ENCODE data around the gene PLA2G6.

Gene PLA2G6

GRCh38 chr22:38106814-38107578, 74.6 kb downstream of the PLA2G6 start:
- Histone ChIP-seq H3K9ac (ENCODE audit: low read length) (no peak overlapping the region), H3K4me1 (ENCODE audit: control insufficient read depth, insufficient read depth, low read length) (peaks cover 40% of the 10 kb centered on the region), H3K4me3 (ENCODE audit: low read length) (no peak overlapping the region), H3K9me3 (ENCODE audit: control insufficient read depth, low read length) (no peaks in the 10 kb centered on the region), H3K36me3 (ENCODE audit: control insufficient read depth, insufficient read depth, low read length) (no peaks in the 10 kb centered on the region), H3K27me3 (ENCODE audit: control insufficient read depth, insufficient read depth, low read length) (no peaks in the 10 kb centered on the region)

- Histone ChIP-seq H3K4me1 (ENCODE audit: control insufficient read depth, insufficient read depth, low read length) (peaks cover 16% of the 10 kb centered on the region), H3K9ac (ENCODE audit: low read length) (no peak overlapping the region), H3K36me3 (ENCODE audit: control insufficient read depth, insufficient read depth, low read length) (no peaks in the 10 kb centered on the region), H3K4me3 (ENCODE audit: low read length) (no peak overlapping the region), H3K9me3 (ENCODE audit: control insufficient read depth, low read length) (no peaks in the 10 kb centered on the region), H3K27me3 (ENCODE audit: control insufficient read depth, insufficient read depth, low read length) (no peaks in the 10 kb centered on the region)
These were observed 77.5 kb downstream of the PLA2G6 start for GRCh38 chr22:38104084-38104483.

DNA sequence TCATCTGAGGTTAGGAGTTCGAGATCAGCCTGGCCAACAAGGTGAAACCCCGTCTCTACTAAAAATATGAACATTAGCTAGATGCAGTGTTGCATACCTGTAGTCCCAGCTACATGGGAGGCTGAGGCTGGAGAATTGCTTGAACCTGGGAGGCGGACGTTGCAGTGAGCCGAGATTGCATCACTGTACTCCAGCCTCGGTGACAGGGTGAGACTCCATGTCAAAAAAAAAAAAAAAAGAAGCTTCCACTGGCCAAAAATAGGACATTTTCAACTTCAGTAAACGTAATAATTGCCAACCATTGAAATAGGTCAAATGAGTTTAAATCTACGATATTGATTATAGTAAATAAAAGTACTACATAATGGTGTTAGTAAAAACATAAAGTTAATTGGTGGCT, 78.0 kb downstream of the PLA2G6 start:
- H3K9ac ChIP-seq (ENCODE audit: low read length), result no peak overlapping the region
- no peak overlapping the region for H3K4me3 ChIP-seq (ENCODE audit: low read length)
- H3K4me1 ChIP-seq (ENCODE audit: control insufficient read depth, insufficient read depth, low read length), result peaks cover 17% of the 10 kb centered on the region
- H3K27me3 ChIP-seq (ENCODE audit: control insufficient read depth, insufficient read depth, low read length), result no peaks in the 10 kb centered on the region
- no peaks in the 10 kb centered on the region for H3K9me3 ChIP-seq (ENCODE audit: control insufficient read depth, low read length)
- no peaks in the 10 kb centered on the region for H3K36me3 ChIP-seq (ENCODE audit: control insufficient read depth, insufficient read depth, low read length)

GRCh38 chr22:38098410-38099249, 83.0 kb downstream of the PLA2G6 start:
- Histone ChIP-seq H3K4me1 (ENCODE audit: control insufficient read depth, insufficient read depth, low read length) (peaks cover 9% of the 10 kb centered on the region), H3K4me3 (ENCODE audit: low read length) (no peak overlapping the region), H3K36me3 (ENCODE audit: control insufficient read depth, insufficient read depth, low read length) (no peaks in the 10 kb centered on the region), H3K27me3 (ENCODE audit: control insufficient read depth, insufficient read depth, low read length) (no peaks in the 10 kb centered on the region), H3K9ac (ENCODE audit: low read length) (no peak overlapping the region), H3K9me3 (ENCODE audit: control insufficient read depth, low read length) (no peaks in the 10 kb centered on the region)

- Histone ChIP-seq H3K27me3 (ENCODE audit: control insufficient read depth, insufficient read depth, low read length) (no peaks in the 10 kb centered on the region), H3K4me1 (ENCODE audit: control insufficient read depth, insufficient read depth, low read length) (peaks cover 9% of the 10 kb centered on the region), H3K9me3 (ENCODE audit: control insufficient read depth, low read length) (no peaks in the 10 kb centered on the region), H3K4me3 (ENCODE audit: low read length) (no peak overlapping the region), H3K36me3 (ENCODE audit: control insufficient read depth, insufficient read depth, low read length) (no peaks in the 10 kb centered on the region), H3K9ac (ENCODE audit: low read length) (no peak overlapping the region)
These were observed 83.8 kb downstream of the PLA2G6 start for GRCh38 chr22:38097557-38098409.

DNA sequence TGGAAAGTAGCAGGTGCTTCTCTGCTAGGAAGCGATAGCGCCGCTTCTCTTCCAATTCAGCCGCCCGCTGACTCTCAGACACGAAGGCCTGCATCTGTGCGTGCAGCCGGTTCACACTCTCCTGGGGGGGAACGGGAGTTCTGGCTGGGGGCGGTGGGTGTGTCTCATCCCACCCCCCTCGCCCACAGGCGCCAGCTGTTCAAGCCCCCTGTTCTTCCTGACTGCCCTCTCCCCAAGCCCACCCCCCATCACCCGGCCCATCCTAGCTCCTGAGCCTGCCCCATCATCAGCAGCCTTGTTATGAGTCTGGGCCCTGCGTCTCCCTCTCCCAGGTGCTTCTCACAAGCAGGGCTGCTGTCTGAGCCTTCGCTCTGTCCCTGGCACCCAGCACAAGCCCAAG, 84.6 kb downstream of the PLA2G6 start:
- no peak overlapping the region for H3K4me3 ChIP-seq (ENCODE audit: low read length)
- peaks cover 9% of the 10 kb centered on the region for H3K4me1 ChIP-seq (ENCODE audit: control insufficient read depth, insufficient read depth, low read length)
- H3K9ac ChIP-seq (ENCODE audit: low read length), result no peak overlapping the region
- no peaks in the 10 kb centered on the region for H3K36me3 ChIP-seq (ENCODE audit: control insufficient read depth, insufficient read depth, low read length)
- no peaks in the 10 kb centered on the region for H3K9me3 ChIP-seq (ENCODE audit: control insufficient read depth, low read length)
- no peaks in the 10 kb centered on the region for H3K27me3 ChIP-seq (ENCODE audit: control insufficient read depth, insufficient read depth, low read length)

DNA sequence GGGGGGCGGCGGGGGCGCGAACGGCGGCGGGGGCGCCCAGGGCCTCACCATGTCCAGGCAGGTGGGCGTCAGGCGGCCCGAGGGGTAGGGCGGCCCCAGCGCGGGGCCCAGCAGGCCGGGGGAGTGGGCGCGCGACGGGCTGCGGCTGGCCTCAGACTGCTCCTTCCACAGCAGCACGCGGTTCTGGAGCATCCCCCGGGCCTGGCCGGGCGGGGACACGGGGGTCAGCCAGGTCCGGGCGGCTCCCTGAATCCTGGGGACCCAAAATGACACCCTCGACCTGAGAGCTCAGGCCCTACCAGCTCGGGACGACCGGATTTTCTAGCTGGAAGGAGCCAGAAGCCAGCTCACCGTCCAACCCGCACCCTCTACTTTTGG, 92.2 kb downstream of the PLA2G6 start:
- no peak overlapping the region for H3K4me3 ChIP-seq (ENCODE audit: low read length)
- H3K27me3 ChIP-seq (ENCODE audit: control insufficient read depth, insufficient read depth, low read length), result no peaks in the 10 kb centered on the region
- no peaks in the 10 kb centered on the region for H3K36me3 ChIP-seq (ENCODE audit: control insufficient read depth, insufficient read depth, low read length)
- H3K9me3 ChIP-seq (ENCODE audit: control insufficient read depth, low read length), result no peaks in the 10 kb centered on the region
- no peak overlapping the region for H3K9ac ChIP-seq (ENCODE audit: low read length)
- H3K4me1 ChIP-seq (ENCODE audit: control insufficient read depth, insufficient read depth, low read length), result no peaks in the 10 kb centered on the region

DNA sequence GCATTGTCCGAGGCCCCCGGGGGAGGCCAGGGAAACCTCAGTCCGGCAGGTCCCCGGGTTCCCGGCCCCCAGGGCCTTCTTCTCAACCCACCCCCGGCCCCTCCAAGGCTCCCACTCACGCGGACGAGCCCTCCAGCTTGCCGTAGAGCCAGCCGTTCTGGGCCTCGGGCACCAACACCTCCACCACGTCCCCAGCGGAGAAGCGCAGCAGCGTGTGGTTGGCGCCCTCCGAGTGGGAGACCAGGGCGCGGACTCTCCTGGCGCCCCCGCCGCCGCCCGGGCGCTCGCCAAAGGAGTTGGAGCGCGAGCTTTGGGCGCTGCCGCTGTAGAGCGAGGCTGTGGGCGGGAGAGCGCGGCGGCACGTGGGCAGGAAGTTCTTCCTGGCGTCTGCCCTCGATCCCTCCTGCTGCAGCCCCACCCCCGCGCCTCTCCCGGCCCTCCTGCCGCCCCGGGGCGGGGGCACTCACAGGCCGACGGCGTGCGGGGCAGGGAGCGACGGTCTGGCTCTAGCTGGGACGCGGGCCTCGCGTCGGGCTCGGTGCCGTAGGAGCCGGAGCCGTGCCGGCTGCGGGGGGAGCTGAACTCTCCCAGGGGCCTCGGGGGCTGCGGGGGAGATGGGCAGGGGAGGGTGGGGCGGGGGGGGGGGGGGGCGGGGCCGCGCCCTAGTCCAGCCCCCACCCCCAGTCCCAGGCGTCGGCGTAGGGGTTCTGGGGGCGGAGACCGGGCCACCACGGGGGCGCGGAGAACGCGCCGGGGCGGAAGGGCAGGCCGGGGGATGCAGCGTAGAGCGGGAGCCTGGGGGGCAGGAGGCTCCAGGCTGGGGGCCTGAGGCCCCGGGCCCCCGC, 92.8 kb downstream of the PLA2G6 start:
- Histone ChIP-seq H3K4me1 (ENCODE audit: control insufficient read depth, insufficient read depth, low read length) (no peaks in the 10 kb centered on the region), H3K4me3 (ENCODE audit: low read length) (no peak overlapping the region), H3K9ac (ENCODE audit: low read length) (no peak overlapping the region), H3K36me3 (ENCODE audit: control insufficient read depth, insufficient read depth, low read length) (no peaks in the 10 kb centered on the region), H3K9me3 (ENCODE audit: control insufficient read depth, low read length) (no peaks in the 10 kb centered on the region), H3K27me3 (ENCODE audit: control insufficient read depth, insufficient read depth, low read length) (no peaks in the 10 kb centered on the region)

DNA sequence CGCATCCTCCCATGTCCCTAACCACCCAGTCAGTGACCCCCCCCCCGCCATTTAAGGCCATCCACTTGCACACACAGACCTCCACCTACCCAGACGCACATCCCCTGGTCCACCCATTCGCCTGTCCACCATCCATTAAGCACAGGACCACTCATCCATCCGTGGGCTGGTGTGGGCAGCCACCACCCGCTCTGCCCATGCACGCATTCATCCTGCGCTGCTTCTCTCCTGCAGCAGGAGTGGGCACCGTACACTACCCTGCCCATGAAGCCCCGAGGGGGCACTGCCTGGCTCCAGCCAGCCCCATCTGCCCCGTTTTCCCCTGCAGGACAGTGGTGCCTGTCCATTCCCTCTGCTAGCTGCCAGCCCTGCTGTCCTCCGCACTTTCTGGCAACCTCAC, 93.8 kb downstream of the PLA2G6 start:
- no peak overlapping the region for H3K9ac ChIP-seq (ENCODE audit: low read length)
- no peaks in the 10 kb centered on the region for H3K4me1 ChIP-seq (ENCODE audit: control insufficient read depth, insufficient read depth, low read length)
- H3K27me3 ChIP-seq (ENCODE audit: control insufficient read depth, insufficient read depth, low read length), result peaks cover 2% of the 10 kb centered on the region
- no peaks in the 10 kb centered on the region for H3K36me3 ChIP-seq (ENCODE audit: control insufficient read depth, insufficient read depth, low read length)
- no peaks in the 10 kb centered on the region for H3K9me3 ChIP-seq (ENCODE audit: control insufficient read depth, low read length)
- H3K4me3 ChIP-seq (ENCODE audit: low read length), result no peak overlapping the region

DNA sequence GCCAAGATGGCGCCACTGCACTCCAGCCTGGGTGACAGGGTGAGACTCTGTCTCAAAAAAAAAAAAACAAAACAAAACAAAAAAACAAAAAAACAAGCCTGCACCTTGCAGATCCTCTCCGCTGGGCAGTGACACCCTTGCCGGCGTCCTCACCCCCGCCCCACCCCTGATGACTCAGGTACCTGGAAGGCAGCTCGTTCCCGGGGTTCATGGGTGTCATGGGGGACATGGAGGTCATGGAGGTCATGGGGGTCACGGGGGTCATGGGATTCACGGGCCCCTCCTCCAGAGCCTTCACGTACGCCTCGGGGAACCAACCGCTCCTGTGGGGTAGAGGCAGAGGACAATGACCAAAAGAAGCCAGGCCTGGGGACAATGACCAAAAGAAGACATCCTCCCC, 94.7 kb downstream of the PLA2G6 start:
- Histone ChIP-seq H3K27me3 (ENCODE audit: control insufficient read depth, insufficient read depth, low read length) (peaks cover 11% of the 10 kb centered on the region), H3K4me3 (ENCODE audit: low read length) (no peak overlapping the region), H3K9me3 (ENCODE audit: control insufficient read depth, low read length) (no peaks in the 10 kb centered on the region), H3K9ac (ENCODE audit: low read length) (no peak overlapping the region), H3K36me3 (ENCODE audit: control insufficient read depth, insufficient read depth, low read length) (no peaks in the 10 kb centered on the region), H3K4me1 (ENCODE audit: control insufficient read depth, insufficient read depth, low read length) (peaks cover 6% of the 10 kb centered on the region)

Data from mucosa of stomach (tissue), 1 donor.